G401.6 (cell line): ENCODE measurements around the gene KAT6B.

Experiments
- FAIRE-seq: peaks from 2 replicates; lab custom pipeline; 2012; peaks lifted over from hg19 to GRCh38; lab: Jason Lieb, UNC

Gene KAT6B

DNA sequence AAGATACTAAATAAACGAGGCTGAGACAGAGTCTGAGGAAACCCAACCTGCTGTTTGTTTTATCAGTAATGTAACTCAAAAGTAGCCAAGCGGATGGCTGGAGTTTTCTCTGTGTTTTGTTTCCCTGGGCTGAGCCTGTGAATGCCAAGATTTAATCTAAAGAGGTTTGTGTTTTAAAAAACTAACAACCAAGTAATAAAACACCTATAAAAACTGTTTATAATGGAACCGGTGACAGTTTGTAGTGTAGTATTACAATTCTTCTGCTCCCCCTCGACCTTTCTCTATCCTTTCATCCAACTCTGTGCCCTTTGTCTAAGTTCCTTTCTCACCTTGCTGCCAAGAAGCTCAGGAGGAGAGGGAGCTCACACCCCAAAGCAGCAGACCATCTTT lies 2.6 kb upstream of the KAT6B start:
- no peak for FAIRE-seq

DNA sequence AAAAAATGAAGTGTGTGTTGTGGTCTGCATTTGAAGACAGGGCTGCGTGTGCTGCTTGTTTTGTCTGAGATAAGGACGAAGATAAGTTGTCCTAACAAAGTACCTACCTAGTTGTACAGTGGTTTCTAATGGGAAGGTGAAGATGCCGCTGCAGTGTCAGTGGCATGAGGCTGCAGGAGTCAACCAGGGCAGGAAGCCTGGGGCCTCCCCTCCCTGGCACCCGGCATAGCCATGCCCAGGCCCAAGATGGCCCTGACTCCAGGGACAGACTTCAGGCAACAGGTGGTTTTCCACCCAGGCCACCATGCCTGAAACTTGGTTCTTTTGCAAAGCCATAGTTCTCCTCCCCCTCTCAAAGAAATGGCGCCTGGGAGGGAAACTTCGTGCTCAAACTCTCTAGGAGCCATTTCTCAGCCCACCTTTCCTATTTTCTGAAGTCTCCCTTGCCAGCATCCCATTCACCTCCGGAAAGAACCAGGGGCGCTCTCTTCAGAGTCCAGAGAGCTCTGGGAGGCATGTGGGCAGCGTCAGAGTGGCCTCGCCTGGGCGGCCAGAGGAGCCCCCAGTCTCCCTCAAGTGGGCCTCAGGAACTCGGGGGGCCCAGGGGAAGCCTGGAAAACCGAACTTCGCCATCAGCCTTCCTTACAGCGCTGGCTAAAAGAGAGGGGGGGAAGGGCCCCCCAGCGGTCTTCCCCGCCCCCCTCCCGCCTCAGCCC lies 2.1 kb upstream of the KAT6B start:
- no peak for FAIRE-seq

DNA sequence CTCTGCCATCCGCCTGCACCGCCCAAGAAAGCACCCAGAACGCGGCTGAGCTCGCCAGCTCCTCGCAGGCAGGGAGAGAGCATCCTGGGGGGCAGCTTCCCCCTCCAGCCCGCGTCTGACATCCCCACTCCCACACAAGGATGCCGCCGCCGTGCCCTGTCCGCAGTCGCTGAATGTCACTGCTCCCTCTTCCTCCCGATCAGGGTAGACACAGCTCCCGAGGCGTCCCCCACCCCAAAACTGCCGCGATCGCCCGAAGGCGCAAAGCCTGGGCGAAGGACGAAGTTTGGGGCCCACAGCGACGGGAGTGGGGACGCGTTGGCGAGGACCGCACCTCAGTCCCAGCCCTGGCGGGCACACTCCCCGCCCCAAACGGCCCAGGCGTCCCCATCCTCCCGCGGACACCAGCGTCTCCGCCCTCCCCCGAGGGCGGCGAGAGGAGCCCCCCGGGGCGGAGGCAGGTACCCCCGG lies 1.5 kb upstream of the KAT6B start:
- no peak for FAIRE-seq

DNA sequence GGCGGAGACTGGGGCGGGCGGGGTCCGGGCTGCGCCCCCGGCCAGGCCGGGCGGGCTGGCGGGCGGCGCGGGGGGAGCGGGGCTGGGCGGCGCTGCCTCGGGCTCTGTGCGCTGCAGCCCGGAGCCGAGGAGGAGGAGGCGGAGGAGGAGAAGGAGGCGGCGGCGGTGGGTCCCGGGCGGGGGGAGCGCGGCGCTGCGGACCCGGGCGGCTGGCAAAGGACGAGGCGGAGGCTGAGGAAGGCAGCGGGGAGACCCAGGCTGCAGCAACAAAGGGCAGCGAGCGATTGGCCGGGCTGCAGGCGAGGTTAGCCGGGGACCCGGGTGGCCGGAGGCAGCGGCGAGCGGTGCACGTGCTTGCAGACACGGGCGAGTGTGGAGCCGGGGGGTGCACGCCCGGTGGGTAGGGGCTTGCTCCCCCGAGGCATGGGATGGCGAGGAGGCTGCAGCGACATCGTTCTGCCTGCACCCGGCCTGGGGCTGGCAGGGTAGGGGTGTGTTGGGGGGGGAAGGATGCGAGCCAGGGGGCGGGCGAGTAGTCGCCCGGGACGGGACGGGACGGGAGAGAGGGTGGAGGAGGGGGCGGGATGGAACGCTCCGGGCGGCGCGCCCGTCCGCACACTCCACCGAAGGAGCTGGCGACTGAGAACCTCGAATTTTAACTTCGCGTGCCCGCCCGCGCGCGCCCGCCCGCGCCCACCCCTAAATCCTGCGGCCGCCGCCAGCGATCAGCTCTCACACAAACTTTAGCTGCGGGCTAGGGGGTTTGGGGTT lies 844 bp upstream of the KAT6B start:
- FAIRE-seq, result no peak

DNA sequence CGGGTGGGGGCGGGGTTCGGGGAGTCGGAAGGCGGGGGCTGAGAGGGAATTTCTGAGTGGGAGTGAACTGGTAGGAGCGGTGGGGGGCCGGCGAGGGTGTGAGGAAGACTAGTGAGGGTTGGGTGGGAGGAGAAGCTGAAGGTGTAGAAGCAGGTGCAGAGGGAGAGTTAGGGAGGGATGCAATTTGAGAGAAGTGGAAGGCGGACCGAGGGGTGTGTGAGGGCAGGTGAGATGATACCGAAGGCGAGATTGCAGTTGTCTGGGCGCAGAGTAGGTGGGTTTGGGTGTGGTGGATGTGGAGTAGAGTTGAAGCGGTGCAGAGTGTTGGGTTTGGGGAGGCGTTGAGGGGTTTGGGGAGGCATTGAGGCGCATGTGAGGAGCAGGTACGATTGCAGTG lies 643 bp downstream of the KAT6B start:
- no peak for FAIRE-seq

DNA sequence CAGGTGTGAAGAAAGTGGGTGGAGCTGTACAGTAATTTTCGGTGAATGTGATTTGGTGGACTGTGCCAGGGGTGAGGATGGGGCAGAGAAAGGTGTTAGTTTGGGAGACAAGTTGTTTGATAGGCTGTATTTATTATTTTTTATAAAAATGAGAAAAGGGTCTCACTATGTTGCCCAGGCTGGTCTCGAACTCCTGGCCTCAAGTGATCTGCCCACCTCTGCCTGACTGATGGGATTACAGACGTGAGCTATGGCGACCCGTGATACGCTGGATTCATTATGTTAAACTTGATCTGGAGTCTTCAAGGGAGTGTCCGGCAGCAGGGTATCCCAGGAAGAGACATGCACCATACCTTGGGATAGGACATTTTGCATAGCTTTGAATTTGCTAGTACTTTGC lies 1.3 kb downstream of the KAT6B start:
- no peak for FAIRE-seq

DNA sequence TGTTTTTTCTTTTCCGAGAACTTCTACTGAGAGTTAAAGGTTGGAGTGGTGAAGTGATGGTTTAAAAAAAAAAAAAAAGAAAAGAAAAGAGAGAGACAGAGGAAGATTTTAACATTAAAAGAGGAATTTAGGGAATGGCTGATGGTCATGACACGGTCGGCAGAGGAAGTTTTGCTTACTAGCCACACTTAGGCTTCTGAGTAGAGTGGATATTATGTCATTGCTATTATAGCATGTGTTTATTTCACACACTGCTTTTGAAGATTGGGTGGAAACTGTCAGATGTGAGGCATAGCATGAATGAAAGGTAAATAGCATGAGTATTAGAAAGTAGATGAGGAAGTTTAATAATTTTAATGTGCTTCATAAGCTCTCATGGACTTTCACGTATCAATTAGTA lies 2.5 kb downstream of the KAT6B start:
- FAIRE-seq, result no peak

DNA sequence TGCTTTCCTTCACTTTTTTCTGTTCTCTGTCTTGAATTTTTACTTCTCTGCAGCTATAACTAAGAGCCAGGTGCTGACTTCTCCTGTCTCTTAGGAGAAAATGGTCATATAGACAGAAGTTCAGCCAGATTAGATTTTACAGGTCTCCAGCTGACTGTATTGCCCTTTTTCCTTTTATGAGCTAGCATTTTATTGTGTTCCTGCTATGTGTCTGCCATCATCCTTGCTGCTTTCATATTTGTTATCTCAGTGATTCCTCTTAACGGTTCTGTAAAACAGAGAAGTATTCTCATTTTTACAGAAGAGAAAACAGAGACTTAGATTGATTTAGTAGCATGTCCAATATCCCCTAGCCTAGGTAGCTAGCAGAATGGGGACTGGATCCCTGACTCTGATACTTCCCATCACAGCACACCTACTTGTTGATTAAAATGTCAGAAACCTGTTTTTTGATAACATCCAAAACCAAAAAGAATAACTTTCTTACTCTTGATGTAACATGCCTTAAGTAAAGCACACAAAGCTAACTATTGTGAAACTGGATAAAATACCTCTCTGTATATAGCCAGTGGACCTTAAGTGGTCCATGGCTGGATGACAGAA lies 5.2 kb downstream of the KAT6B start:
- no peak for FAIRE-seq

DNA sequence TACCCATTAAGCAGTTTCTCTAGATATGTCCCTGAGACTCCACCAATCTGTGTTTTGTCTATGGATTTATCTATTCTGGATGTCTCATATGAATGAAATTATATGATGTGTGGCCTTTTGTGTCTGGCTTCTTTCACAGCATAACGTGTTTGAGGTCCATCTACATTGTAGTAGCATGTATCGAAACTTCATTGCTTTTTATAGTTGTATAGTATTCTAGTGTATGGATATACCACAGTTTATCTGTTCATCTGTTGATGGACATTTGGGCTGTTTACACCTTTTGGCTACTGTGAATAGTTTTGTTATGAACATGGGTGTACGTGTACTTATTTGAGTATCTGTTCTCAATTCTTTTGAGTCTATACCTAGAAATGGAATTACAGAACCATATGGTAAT lies 9.6 kb downstream of the KAT6B start:
- no peak for FAIRE-seq

DNA sequence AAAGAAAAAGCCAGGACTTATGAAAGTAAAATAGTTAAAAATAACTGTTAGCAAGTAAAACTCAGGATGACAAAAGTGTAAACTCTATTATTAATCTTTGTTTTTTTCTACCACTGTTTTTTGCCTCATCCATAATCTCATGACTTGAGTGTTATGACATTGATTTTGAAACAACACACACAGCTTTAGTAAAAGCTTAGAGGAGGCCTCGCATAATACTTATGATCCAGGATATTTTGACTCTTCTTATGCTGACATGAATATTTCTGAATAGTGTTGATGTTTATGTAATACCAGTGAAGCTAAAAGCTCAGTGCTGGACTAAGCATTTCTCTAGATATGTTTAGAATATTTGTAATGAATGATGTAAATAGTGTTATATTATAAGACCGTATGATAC lies 10.5 kb downstream of the KAT6B start:
- FAIRE-seq, result peak; percentile 53

DNA sequence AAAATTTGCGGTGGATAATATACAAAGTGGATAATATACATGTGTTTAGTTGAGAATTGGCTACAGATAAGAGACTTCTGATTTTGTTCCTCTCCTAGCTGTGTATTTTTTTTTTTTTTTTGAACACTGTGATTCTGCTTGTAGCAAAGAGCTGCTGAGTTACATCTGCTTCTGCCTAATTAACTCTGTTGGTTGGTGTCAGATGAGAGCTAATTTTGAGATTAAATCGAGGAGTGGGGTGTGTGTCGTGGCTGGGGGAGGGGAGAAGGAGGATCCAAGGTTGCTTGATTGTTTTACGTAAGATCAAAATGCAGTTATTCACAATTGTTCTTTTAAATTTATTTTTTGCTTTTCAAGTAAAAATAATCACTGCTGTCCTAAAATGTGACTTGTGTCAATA lies 11.3 kb downstream of the KAT6B start:
- FAIRE-seq, result no peak

DNA sequence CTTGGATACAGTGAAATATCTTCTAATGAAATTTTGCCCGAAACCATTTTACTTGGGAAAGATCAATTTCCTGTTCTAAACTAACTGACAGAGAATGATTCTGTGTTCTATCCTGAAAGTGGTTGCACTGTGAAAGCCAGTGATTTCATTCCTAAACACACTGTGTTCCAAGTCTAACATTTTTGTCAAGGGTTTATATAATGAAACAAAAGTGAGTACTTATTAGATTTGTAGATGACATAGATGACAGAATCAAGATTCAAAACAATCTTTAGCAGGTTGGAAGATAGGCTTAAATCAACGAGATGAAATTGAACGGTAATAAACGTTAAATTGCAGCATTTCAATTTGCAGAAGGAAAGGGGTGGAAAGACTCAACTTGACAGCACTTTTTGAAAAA lies 13.3 kb downstream of the KAT6B start:
- FAIRE-seq, result peak; percentile 62

DNA sequence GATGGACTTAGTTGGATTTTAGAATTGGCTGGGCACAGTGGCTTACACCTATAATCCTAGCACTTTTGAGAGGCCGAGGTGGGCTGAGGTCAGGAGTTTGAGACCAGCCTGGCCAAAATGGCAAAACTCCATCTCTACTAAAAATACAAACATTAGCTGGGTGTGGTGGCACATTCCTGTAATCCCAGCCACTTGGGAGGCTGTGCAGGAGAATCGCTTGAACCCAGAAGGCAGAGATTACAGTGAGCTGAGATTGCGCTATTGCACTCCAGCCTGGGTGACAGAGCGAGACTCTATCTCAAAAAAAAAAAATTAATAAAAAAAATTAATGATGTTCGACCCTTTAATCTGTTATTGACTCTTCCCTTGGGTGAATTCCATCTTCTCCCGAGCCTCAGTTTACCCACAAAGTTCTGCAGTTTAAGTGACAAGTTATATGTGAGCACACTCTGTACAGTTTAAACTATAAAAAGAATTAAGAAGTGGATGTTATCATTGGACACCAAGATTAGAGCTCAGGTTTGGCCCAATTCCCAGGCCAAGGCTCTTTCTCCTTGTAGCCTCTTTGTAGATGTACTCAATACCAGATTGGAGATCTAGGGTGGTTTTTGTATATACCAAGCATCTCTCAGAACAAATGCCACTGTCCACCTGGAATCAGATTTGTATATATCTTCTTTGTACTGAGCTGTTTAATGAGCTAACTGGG lies 15.0 kb downstream of the KAT6B start:
- FAIRE-seq, result no peak

DNA sequence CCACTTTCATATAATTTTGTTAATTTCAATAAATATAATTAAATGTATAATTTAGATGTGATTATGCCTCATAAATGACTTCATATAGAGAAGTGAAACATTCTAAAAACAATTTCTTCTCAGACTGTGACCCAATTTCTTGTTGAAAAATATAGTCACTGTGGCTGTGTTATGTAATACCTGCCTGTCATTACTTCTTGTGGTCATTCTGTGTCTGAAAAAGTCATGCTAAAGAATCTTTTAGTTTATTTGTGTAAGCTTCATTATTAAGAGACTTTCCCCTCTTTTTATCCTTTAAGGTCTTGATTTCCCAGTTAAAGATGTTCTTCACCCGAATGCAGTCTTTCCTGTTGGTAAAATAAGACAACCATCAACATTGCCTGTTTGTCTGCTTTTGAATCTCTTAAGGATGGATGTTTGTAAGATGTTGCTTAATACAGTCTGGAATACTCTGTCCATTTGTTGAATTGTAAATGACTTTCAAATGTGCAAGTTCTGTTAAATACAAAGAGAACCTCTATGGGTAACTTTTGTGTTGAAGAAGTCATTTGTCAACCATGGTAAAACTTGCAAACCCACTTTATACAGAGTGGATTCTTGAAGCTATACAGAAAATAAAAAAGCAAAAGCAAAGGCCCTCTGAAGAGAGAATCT lies 16.0 kb downstream of the KAT6B start:
- no peak for FAIRE-seq

DNA sequence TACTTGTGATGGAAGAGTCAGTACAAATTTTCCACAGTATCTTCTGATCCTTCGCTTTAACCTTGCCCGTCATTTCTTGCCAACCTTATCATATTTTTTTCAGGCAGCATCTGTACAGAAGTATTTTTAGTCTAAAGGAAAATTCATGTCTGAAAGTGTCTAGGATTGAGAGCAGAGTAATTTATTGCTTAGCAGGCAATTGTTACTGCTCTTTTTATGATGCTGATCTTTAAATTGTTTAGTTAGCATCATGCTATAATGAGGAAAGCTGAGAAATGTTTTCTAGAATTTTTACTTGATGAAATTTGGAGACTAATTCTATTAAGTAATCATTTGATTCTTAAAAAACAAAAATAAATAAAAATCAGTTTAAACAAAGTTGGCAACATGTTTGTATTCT lies 20.6 kb downstream of the KAT6B start:
- no peak for FAIRE-seq

DNA sequence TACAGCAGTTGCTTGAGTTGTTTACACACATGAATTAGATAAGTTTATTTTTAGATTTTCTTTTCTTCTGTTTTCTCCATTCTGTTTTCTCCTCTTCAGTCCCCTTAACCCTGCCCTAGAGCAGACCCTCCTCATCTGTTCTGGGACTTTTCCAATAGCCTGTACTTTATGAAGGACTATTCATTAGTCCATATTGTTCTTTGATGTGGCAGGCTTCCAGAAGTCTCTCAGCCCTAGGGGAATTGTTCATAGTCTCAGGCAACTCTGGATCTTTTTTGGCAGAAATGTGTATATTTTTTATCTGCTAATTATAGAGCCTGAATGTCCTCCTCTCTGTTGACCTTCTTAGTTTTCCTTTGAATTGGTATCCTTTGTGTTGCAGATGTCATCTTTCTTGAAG lies 25.4 kb downstream of the KAT6B start:
- no peak for FAIRE-seq

DNA sequence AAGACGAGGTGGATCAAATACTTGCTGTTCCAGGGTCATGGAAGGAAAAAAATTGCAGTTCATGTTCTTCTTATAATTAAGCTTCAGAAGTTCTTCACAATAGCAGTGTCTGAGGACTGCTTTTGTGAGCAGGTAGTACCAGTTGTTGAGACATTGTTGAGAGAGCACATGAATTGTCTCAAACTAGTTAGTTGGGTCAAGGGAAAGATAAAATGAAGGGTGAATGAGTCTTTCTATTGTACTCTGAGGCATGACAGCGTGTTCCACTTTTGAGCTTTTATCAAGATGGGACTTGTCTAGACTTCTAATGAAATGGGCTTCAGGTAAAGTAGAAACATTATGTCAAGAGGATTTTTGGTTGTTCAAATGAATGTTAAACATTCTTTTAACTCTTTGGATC lies 26.0 kb downstream of the KAT6B start:
- no peak for FAIRE-seq

DNA sequence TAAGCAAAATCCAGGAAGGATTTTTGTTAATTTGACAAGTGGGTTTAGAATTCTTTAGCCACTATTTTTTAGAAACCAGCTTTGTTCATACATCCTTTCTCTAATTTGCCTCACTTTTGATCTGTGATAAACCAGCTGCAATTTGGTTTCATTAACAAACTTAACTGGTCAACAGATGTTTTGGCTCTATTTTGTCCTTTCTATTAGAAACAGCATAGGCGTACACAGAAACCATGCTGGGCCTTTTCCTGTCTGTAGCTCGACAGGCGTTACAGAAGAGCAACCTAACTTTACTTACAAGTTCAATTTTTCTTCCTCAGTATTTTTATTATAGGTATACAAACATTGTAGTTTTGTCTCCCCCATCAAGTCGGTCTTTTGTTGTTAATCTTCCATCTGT lies 28.2 kb downstream of the KAT6B start:
- no peak for FAIRE-seq

DNA sequence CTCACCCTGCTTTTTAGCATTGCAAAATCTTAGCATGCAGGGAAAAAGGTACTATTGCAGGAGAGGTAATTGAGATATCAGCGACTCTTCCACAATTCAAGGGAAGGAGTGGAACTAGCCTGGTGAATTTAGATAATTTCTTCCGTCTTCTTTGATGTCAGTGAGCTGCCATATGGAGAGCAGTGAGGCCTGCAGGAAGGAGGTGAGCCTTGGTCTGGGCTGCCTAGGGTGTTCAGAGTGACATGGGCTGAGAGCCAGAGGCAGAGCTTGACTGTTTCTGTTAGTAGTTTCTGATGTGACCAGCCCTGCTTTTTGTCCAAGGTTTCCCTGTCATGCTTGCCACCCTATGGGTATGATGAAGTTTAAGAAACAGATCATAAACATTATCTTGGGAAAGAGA lies 28.6 kb downstream of the KAT6B start:
- FAIRE-seq, result no peak

DNA sequence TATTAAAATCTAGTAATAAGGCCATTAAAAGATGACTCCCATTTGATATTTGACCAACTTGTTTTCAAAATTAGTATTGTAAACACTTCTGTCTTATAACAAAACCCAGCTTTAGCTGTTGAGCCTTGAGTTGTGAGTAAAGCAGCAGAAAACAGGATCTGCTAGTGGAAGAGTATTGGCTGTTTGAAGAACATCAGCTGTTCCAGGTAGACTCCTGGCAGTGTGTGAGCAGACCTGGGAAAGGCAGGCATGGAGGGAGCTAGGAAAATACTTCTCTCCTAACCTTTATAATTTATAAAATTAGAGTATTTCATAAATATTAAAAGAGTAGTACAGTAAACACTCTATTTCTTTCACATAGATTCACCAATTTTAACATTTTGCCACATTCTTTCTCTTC lies 29.0 kb downstream of the KAT6B start:
- FAIRE-seq, result no peak

DNA sequence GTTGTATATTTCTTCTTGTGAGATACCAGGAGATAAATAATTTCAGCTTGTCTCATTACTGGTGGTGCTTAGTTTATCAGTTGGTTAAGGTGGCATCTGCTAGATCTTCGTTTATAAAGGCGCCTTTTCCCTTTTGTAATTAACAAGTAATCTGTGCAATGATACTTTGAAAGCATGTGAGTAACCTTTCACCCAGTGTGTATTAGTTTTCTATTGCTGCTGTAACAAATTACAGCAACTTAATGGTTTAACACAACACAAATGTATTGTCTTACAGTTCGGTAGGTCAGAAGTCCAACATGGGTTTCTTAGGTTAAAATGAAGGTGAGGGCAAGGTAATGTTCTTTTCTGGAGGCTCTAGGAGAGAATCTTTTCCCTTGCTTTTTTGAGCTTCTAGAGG lies 30.5 kb downstream of the KAT6B start:
- no peak for FAIRE-seq

DNA sequence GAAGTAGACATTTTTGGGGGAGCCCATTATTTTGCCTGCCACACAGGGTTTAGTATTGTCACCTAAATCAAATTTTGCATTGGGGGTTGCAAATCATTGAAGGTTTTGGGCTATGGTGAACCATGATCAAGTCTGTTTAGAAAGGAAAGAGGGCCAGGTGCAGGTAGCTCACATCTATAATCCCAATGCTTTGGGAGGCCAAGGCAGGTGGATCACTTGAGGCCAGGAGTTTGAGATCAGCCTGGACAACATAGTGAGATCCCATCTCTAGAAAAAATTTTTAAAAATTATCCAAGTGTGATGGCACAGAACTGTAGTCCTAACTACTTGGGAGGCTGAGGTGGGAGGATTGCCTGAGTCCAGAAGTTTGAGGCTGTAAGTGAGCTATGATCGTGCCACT lies 31.2 kb downstream of the KAT6B start:
- no peak for FAIRE-seq

DNA sequence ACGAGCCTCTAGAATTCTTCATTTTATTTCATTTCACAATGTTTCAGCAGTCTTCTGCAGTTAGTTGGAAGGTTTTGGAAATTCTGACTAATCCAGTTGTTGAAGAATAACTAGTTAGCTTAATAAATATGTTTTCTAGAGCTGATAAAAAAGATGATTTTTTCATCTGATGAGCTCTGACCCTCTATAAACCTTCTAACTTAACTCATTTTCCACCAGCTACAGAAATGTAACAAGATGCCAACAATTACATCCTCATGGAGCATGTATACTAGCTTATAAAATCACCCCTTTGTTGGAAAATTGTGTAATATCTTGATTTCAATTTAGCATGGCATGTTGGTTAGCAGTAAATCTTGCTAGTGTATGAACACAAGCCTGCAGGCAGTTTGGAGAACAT lies 33.1 kb downstream of the KAT6B start:
- FAIRE-seq, result no peak
